Vagina (tissue), 2 donors: Measurements from ENCODE around the gene LCN15. TPM values are rescaled to one million over a fixed set of nuclear protein-coding genes. Genes with fewer than 3 reads are reported as not detected.

Source experiments
- DNase-seq, 2 donors: peaks; one replicate each; pipeline ENCODE4 v3.0.0-alpha.2; 2017; ENCODE audit errors: extremely low spot score in 2 of 2
- H3K27ac ChIP-seq: fragments of 200-600 bp; sonication (generic); one replicate; pipeline ENCODE4 v1.5.1; 2019
- H3K27me3 ChIP-seq: fragments of 200-600 bp; sonication (generic); one replicate; pipeline ENCODE4 v1.5.1; 2019
- H3K36me3 ChIP-seq, 2 donors: fragments of 200-600 bp; sonication (generic); one replicate each; pipeline ENCODE4 v1.5.1; 2017 to 2019
- H3K4me1 ChIP-seq: fragments of 200-600 bp; sonication (generic); one replicate; pipeline ENCODE4 v1.5.1; 2019
- H3K4me3 ChIP-seq, 2 donors: fragments of 200-600 bp; sonication (generic); 1 replicate in 1 of 2; 2 replicates in 1 of 2; pipeline ENCODE4 v1.5.1; 2016 to 2019
- H3K9me3 ChIP-seq: fragments of 200-600 bp; sonication (generic); one replicate; pipeline ENCODE4 v1.5.1; 2019
- POLR2A ChIP-seq, 2 donors: fragments of 450-650 bp; IDR thresholded peaks; one replicate each; pipeline ENCODE4 v1.6.1; 2017; ENCODE audit warnings: antibody characterized with exemption in 2 of 2, mild to moderate bottlenecking in 2 of 2, moderate library complexity in 2 of 2
- POLR2AphosphoS5 ChIP-seq, 2 donors: sonication (generic); formaldehyde crosslinking; IDR thresholded peaks; one replicate each; pipeline ENCODE4 v1.9.0; 2017; ENCODE audit warnings: antibody characterized with exemption in 2 of 2, mild to moderate bottlenecking in 2 of 2, low read depth in 1 of 2; ENCODE audit not compliant: insufficient read depth in 1 of 2
- intact Hi-C: fragments of 100-400 bp; cut with DNase I; formaldehyde crosslinking; loops from one replicate; pipeline ENCODE4 v1.15.1; 2023
- total RNA-seq: library from RNA; depleted of rRNA; stranded (reverse); fragments of >200 nt; gene quantifications from one replicate; pipeline ENCODE4 v1.2.3, GENCODE V29; 2016
- TF ChIP-seq, protein P1 (sequence below), 3 experiments: fragments of 450-650 bp in 2 of 3; fragments of 200-600 bp in 1 of 3; sonication (generic) in 1 of 3; IDR thresholded peaks; one replicate each; pipeline ENCODE4 v1.5.1; 2017 to 2019; ENCODE audit warnings: antibody characterized with exemption in 3 of 3, mild to moderate bottlenecking in 2 of 3, moderate library complexity in 2 of 3

The LCN15 gene
- total RNA-seq, 1 donor from 2014 or later, result not detected

GRCh38 chr9:136740491-136740890 lies 23.8 kb downstream of the LCN15 start:
- Histone ChIP-seq H3K4me1 (peaks cover 33% of the 10 kb centered on the region), H3K9me3 (no peaks in the 10 kb centered on the region)
- intact Hi-C loops, result no loop called here

DNA sequence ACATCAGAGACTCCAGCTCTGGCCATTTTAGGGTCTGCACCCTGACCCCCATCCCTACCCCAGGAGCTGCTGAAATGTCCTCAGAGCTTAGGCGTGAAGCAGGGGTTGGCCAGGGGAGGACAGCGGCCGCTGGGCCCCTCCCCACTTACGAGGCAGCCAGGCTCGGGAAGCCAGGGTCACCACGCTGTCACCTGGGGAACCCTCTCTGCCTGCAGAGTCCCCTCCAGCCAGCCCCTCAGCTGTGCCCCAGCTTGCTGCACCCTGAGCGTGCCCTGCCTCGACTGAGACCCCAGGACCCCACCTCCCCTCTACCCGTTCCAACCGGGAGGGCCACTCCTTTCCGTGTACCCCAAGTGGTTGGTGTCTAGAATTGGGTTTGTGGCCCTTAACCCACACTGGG lies 24.2 kb downstream of the LCN15 start:
- Histone ChIP-seq H3K9me3 (no peaks in the 10 kb centered on the region), H3K27ac (no peak overlapping the region), H3K4me3 (no peak overlapping the region), H3K36me3 (no peaks in the 10 kb centered on the region), H3K4me1 (peaks cover 33% of the 10 kb centered on the region), H3K27me3 (peaks cover 3% of the 10 kb centered on the region)
- intact Hi-C loops, result no loop called here
- no peak for DNase-seq
- TF ChIP-seq, protein P1, sequence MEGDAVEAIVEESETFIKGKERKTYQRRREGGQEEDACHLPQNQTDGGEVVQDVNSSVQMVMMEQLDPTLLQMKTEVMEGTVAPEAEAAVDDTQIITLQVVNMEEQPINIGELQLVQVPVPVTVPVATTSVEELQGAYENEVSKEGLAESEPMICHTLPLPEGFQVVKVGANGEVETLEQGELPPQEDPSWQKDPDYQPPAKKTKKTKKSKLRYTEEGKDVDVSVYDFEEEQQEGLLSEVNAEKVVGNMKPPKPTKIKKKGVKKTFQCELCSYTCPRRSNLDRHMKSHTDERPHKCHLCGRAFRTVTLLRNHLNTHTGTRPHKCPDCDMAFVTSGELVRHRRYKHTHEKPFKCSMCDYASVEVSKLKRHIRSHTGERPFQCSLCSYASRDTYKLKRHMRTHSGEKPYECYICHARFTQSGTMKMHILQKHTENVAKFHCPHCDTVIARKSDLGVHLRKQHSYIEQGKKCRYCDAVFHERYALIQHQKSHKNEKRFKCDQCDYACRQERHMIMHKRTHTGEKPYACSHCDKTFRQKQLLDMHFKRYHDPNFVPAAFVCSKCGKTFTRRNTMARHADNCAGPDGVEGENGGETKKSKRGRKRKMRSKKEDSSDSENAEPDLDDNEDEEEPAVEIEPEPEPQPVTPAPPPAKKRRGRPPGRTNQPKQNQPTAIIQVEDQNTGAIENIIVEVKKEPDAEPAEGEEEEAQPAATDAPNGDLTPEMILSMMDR (IDR thresholded peaks at IDR 0.05), result no peak
- TF ChIP-seq POLR2AphosphoS5 (IDR thresholded peaks at IDR 0.05; ENCODE audit: insufficient read depth in 1 of 2, low read depth in 1 of 2) (no peak), POLR2A (IDR thresholded peaks at IDR 0.05) (no peak)

More at GRCh38 chr9:136740491-136740890, 23.8 kb downstream of the LCN15 start:
- H3K4me3 ChIP-seq, result no peak overlapping the region
- TF ChIP-seq POLR2A (IDR thresholded peaks at IDR 0.05) (no peak), POLR2AphosphoS5 (IDR thresholded peaks at IDR 0.05; ENCODE audit: insufficient read depth in 1 of 2, low read depth in 1 of 2) (no peak)
- TF ChIP-seq, protein P1 (IDR thresholded peaks at IDR 0.05), result no peak
- DNase-seq, result no peak
- H3K27ac ChIP-seq, result no peak overlapping the region
- H3K36me3 ChIP-seq, result no peaks in the 10 kb centered on the region
- H3K27me3 ChIP-seq, result peaks cover 3% of the 10 kb centered on the region

DNA sequence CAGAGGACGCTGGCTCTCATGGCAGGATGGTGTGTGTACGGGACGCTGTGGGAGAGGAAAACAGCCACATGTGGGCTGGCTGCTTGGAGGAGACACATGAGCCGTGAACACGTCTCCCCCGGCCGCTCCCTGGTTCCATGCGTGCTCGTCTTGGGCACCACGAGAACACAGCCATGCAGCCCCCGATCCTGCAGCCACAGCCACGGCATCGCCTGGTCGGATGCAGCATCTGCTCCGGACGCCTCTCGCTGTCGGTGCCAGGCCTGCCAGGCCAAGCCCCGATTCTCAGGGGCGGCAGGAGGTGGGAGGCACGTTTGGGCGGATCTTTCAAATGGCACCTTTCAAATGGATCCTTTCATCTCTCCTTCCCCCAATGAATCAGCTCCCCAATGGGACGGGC lies 24.8 kb downstream of the LCN15 start:
- peaks cover 33% of the 10 kb centered on the region for H3K4me1 ChIP-seq
- no peaks in the 10 kb centered on the region for H3K36me3 ChIP-seq
- no peak for DNase-seq
- peaks cover 3% of the 10 kb centered on the region for H3K27me3 ChIP-seq
- no peaks in the 10 kb centered on the region for H3K9me3 ChIP-seq
- no peak for TF ChIP-seq POLR2AphosphoS5 (IDR thresholded peaks at IDR 0.05; ENCODE audit: insufficient read depth in 1 of 2, low read depth in 1 of 2)
- no peak for TF ChIP-seq POLR2A (IDR thresholded peaks at IDR 0.05)
- TF ChIP-seq, protein P1 (IDR thresholded peaks at IDR 0.05), result no peak
- no peak overlapping the region for H3K4me3 ChIP-seq
- H3K27ac ChIP-seq, result no peak overlapping the region
- intact Hi-C loops, result no loop called here

DNA sequence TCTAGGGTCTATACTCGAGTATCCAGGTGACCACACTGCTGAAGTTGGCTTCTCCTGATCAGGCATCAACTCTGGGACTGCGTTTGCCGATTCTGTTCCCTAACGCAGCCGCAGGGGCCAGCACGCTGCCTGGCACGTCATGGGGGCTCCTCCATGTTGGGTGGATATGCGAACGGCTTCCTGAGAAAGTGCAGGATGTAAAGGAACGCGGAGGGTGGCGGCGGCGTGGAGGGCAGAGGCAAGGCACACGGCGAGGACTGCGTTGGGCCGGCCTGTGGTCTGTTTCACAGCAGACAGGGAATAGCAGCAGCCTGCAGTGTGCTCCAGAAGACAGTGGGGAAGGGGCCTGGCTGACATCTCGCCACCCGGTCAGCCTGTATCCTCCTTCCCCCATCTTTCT lies 25.4 kb downstream of the LCN15 start:
- no peak for DNase-seq
- no peaks in the 10 kb centered on the region for H3K36me3 ChIP-seq
- H3K27ac ChIP-seq, result no peak overlapping the region
- peaks cover 3% of the 10 kb centered on the region for H3K27me3 ChIP-seq
- intact Hi-C loops, result no loop called here
- peaks cover 33% of the 10 kb centered on the region for H3K4me1 ChIP-seq
- TF ChIP-seq POLR2AphosphoS5 (IDR thresholded peaks at IDR 0.05; ENCODE audit: insufficient read depth in 1 of 2, low read depth in 1 of 2), result no peak
- TF ChIP-seq POLR2A (IDR thresholded peaks at IDR 0.05), result no peak
- TF ChIP-seq, protein P1 (IDR thresholded peaks at IDR 0.05), result no peak
- no peaks in the 10 kb centered on the region for H3K9me3 ChIP-seq
- H3K4me3 ChIP-seq, result no peak overlapping the region

DNA sequence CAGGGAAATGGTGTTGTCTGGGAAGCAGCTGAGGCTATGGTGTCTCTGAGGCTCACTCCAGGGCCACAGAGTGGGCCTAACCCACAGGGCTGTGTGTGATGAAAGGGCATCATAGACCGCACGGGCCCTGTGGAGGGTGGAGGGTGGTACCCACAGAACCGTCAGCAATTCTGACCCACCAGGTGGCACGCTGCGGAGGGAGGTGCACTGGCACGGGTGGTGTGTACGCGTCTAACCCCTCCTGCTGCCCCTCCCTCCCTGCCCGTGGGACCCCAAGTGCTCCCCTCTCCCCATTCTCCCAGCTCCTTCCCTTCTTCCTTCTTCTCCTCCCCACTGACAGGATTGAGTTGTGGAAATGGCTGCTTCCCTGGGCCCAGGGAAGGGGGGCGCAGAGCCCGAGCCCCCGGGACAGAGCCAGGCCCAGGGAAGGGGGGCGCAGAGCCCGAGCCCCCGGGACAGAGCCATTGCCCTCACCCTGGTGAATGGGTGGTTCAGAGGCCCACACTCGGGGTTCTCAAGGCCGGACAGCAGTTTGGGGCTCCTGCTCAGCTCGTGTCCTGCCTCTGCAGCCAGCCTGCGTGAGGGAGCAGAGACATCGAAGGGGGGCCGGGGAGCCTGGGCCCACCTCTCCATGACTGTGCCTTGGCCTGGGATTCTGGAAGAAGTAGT lies 28.4 kb downstream of the LCN15 start:
- Histone ChIP-seq H3K27me3 (no peaks in the 10 kb centered on the region), H3K4me1 (peaks cover 4% of the 10 kb centered on the region), H3K9me3 (no peaks in the 10 kb centered on the region), H3K27ac (no peak overlapping the region), H3K4me3 (no peak overlapping the region), H3K36me3 (no peaks in the 10 kb centered on the region)
- intact Hi-C loops, result no loop called here
- TF ChIP-seq, protein P1 (IDR thresholded peaks at IDR 0.05), result no peak
- DNase-seq, result no peak
